Measurements from ENCODE around the gene ZNF276. TPM values are rescaled to one million over a fixed set of nuclear protein-coding genes. Genes with fewer than 3 reads are reported as not detected.

The ZNF276 gene
- total and polyA plus RNA-seq, 12 donors = 9.3 to 84.5 (median 22.4) TPM

DNA sequence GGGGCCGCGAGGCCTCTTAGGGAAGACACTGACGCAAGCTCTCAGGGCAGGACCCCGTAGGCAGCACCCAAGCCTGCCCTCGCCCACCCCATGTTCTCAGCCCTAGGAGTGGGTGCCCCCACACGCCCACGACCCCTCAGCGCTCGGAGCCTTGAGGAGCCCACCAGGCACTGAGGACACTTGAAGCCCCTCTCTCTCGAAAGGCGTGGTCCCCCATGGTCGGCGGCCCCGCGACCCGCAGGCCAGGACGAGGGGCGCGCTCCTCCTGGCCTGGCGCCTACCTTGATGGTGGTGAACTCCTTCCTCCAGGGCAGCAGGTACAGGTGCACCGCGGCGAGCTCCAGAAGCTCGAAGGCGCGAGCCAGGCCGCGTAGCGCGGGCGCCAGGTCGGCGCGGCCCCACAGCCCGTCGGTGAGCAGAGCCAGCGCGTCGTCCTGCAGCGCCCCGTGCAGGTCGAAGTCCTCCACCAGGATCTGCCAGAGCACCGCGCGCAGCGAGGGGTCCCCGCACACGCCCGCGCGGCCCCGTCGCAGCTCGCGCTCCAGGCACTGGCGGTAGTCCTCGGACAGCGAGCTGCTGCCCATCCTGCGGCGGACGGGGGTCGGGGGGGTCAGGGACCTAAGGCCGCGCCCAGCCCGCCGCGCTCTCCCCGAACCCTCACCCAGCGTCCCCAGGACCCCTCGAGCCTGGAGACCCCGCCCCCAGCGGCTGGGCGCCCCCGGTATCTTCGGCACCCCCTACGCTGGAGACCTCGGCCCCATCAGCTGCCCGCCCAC lies 20.5 kb upstream of the ZNF276 start:
- WGBS, 4 donors = 2 to 6% (median 3%) methylated on average over 3 to 76 of the region's 78 CpGs
- H3K4me1 ChIP-seq (replicated peaks in 1 of 2) = peaks cover 10 to 17% of the 10 kb centered on the region in 2 donors
- no peaks in the 10 kb centered on the region for H3K9me3 ChIP-seq (replicated peaks in 1 of 3)
- peak in 3 of 7 donors; percentile 57 to 65 (median 58) for DNase-seq
- H3K36me3 ChIP-seq (replicated peaks in 1 of 2) = peaks cover 0 to 14% of the 10 kb centered on the region in 2 donors
- no peak for TF ChIP-seq POLR2A (IDR thresholded peaks at IDR 0.05)
- TF ChIP-seq, protein P1, sequence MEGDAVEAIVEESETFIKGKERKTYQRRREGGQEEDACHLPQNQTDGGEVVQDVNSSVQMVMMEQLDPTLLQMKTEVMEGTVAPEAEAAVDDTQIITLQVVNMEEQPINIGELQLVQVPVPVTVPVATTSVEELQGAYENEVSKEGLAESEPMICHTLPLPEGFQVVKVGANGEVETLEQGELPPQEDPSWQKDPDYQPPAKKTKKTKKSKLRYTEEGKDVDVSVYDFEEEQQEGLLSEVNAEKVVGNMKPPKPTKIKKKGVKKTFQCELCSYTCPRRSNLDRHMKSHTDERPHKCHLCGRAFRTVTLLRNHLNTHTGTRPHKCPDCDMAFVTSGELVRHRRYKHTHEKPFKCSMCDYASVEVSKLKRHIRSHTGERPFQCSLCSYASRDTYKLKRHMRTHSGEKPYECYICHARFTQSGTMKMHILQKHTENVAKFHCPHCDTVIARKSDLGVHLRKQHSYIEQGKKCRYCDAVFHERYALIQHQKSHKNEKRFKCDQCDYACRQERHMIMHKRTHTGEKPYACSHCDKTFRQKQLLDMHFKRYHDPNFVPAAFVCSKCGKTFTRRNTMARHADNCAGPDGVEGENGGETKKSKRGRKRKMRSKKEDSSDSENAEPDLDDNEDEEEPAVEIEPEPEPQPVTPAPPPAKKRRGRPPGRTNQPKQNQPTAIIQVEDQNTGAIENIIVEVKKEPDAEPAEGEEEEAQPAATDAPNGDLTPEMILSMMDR (IDR thresholded peaks at IDR 0.05) = peak in 1 of 6 experiments; percentile 25
- intact Hi-C loops (cut with DNase I) = loop anchor here in 1 of 2 donors (10.0 kb wide), 1 partner anchor 164 kb away; no protein-coding TSS in a partner anchor
- no peaks in the 10 kb centered on the region for H3K27me3 ChIP-seq
- H3K4me3 ChIP-seq = peak overlapping the region in 3 of 4 donors; percentile 33 to 73 (median 50)
- peak overlapping the region; percentile 33 to 88 (median 74) for H3K27ac ChIP-seq

- intact Hi-C loops (cut with DNase I) = loop anchor here in 1 of 2 donors (10.0 kb wide), 1 partner anchor 163 kb away; no protein-coding TSS in a partner anchor
Observed at GRCh38 chr16:89701425-89702406, 19.6 kb upstream of the ZNF276 start, which contains the start of gene SPATA2L. TSS of gene SPATA2L (minus strand) at chr16:89701705. CDS start at chr16:89701232, 473 bp downstream.

GRCh38 chr16:89704281-89704680 lies 17.1 kb upstream of the ZNF276 start:
- DNase-seq = no peak
- Histone ChIP-seq H3K4me3 (no peak overlapping the region), H3K36me3 (replicated peaks in 1 of 2) (no peaks in the 10 kb centered on the region), H3K27me3 (no peaks in the 10 kb centered on the region), H3K4me1 (replicated peaks in 1 of 2) (peaks cover 10 to 17% of the 10 kb centered on the region in 2 donors), H3K9me3 (replicated peaks in 1 of 3) (no peaks in the 10 kb centered on the region), H3K27ac (no peak overlapping the region)
- intact Hi-C loops (cut with DNase I) = loop anchor here (2.0 to 10.0 kb wide), 2 partner anchors 155 to 161 kb away; no protein-coding TSS in a partner anchor
- no peak for TF ChIP-seq POLR2A (IDR thresholded peaks at IDR 0.05)
- TF ChIP-seq, protein P1 (IDR thresholded peaks at IDR 0.05) = no peak
- 72 to 80% (median 75%) methylated on average over 11 to 13 of the region's 13 CpGs for WGBS, 4 donors

More at GRCh38 chr16:89701425-89702406, 19.6 kb upstream of the ZNF276 start, which contains the start of gene SPATA2L:
- TF ChIP-seq POLR2A (IDR thresholded peaks at IDR 0.05) = peak; percentile 71 to 86
- TF ChIP-seq, protein P1 (IDR thresholded peaks at IDR 0.05) = peak in 1 of 6 experiments; percentile 22
- DNase-seq = peak; percentile 95 to 97 (median 96)
- Histone ChIP-seq H3K4me3 (peak within 1 kb of the TSS in 3 of 4 donors; percentile 33 to 73 (median 50)), H3K4me1 (replicated peaks in 1 of 2) (peaks cover 10 to 17% of the 10 kb centered on the region in 2 donors), H3K9me3 (replicated peaks in 1 of 3) (no peaks in the 10 kb centered on the region), H3K27me3 (no peaks in the 10 kb centered on the region), H3K36me3 (replicated peaks in 1 of 2) (peaks cover 0 to 7% of the 10 kb centered on the region in 2 donors), H3K27ac (peak within 1 kb of the TSS; percentile 33 to 88 (median 74))
- 1 to 2% (median 1%) methylated on average over 15 to 97 of the region's 97 CpGs; no CpG with 5 or more reads in 1 of the 4 donors for WGBS, 4 donors

All from adrenal gland (tissue), 12 donors.